ENCODE data around the gene TECR.

DNA sequence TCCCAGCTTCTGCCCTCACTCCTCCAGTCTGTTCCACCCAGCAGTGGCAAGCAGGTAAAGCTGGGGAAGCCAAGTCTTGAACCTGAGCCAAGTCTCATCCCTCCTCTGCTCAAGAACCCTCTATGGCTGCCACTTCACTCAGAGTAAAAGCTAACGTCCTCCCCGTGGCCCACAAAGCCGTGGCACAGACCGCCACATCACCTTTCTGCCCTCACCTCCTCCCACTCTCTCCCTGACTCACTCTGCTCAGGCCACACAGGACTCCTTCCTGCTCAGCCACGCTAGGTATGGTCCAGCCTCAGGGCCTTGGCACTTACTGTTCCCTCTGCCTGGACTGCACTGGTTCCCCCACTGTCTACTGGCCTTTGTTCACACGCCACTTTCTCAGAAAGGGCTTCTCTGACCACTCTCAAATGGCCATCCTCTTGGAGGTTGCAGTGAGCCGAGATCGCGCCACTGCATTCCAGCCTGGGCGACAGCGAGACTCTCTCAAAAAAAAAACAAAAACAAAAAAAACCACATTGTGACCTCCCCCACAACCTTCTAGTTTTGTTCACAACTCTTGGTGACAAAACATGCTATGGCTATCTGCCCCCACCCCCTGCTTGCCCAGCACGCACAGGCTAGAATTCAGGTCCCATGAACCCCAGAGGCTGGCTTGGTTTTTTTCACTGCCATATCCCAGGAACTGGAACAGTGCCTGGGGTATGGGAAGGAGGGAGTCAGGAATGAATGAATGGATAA, 26.7 kb downstream of the TECR start:
- TF ChIP-seq, protein P1, sequence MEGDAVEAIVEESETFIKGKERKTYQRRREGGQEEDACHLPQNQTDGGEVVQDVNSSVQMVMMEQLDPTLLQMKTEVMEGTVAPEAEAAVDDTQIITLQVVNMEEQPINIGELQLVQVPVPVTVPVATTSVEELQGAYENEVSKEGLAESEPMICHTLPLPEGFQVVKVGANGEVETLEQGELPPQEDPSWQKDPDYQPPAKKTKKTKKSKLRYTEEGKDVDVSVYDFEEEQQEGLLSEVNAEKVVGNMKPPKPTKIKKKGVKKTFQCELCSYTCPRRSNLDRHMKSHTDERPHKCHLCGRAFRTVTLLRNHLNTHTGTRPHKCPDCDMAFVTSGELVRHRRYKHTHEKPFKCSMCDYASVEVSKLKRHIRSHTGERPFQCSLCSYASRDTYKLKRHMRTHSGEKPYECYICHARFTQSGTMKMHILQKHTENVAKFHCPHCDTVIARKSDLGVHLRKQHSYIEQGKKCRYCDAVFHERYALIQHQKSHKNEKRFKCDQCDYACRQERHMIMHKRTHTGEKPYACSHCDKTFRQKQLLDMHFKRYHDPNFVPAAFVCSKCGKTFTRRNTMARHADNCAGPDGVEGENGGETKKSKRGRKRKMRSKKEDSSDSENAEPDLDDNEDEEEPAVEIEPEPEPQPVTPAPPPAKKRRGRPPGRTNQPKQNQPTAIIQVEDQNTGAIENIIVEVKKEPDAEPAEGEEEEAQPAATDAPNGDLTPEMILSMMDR (IDR thresholded peaks at IDR 0.05), result no peak
- TF ChIP-seq POLR2A (IDR thresholded peaks at IDR 0.05), result no peak
